Stomach (tissue), 9 donors: ENCODE data around the gene RD3L. TPM values are rescaled to one million over a fixed set of nuclear protein-coding genes. Genes with fewer than 3 reads are reported as not detected.

Source experiments
- DNase-seq, 2 donors: peaks; one replicate each; pipeline versions ENCODE4 v3.0.0 to v3.0.0-alpha.2; 2013 to 2019
- H3K27ac ChIP-seq, 5 donors: fragments of 200-600 bp in 4 of 5; sonication (generic) in 4 of 5; one replicate each; pipeline ENCODE4 v1.5.1; 2013 to 2019; ENCODE audit warnings: mild to moderate bottlenecking in 1 of 5, moderate library complexity in 1 of 5
- H3K27me3 ChIP-seq, 3 donors: fragments of 200-600 bp; sonication (generic); one replicate each; pipeline ENCODE4 v1.5.1; 2017 to 2019; ENCODE audit warnings: mixed run types in 1 of 3
- H3K36me3 ChIP-seq, 4 donors: fragments of 200-600 bp; sonication (generic); 1 replicate in 3 of 4; 2 replicates in 1 of 4; pipeline ENCODE4 v1.5.1; 2016 to 2019
- H3K4me1 ChIP-seq, 4 donors: fragments of 200-600 bp; sonication (generic); one replicate each; pipeline ENCODE4 v1.5.1; 2016 to 2019
- H3K4me3 ChIP-seq, 4 donors: fragments of 200-600 bp; sonication (generic) in 3 of 4; one replicate each; pipeline ENCODE4 v1.5.1; 2016 to 2019; ENCODE audit warnings: mild to moderate bottlenecking in 1 of 4
- H3K9me3 ChIP-seq, 4 donors: fragments of 200-600 bp; sonication (generic); one replicate each; pipeline ENCODE4 v1.5.1; 2016 to 2019
- EP300 ChIP-seq: sonication (generic); formaldehyde crosslinking; IDR thresholded peaks from one replicate; pipeline ENCODE4 v1.6.1; 2017; ENCODE audit warnings: antibody characterized with exemption
- POLR2A ChIP-seq, 4 donors: fragments of 450-650 bp; IDR thresholded peaks; one replicate each; pipeline ENCODE4 v1.6.1; 2016; ENCODE audit warnings: antibody characterized with exemption in 4 of 4, control low read depth in 2 of 4, mild to moderate bottlenecking in 1 of 4, moderate library complexity in 1 of 4
- POLR2AphosphoS5 ChIP-seq, 3 donors: sonication (generic); formaldehyde crosslinking; IDR thresholded peaks; one replicate each; pipeline ENCODE4 v1.6.1; 2016; ENCODE audit warnings: antibody characterized with exemption in 3 of 3
- WGBS, 5 donors: extraction: QIAGEN DNeasy Blood & Tissue Kit in 3 of 5; methylation state at CpG; one replicate each; pipeline versions ENCODE4 v1.1.5 to v1.1.7; 2013 to 2018; 5-methylcytosine and 5-hydroxymethylcytosine counted together
- intact Hi-C: fragments of 100-400 bp; cut with DNase I; formaldehyde crosslinking; loops from one replicate; pipeline ENCODE4 v1.15.1; 2023; ENCODE audit warnings: low total_unique reads
- polyA plus RNA-seq, 3 donors: library from polyadenylated mRNA; stranded (reverse); fragments of 200-250 nt; gene quantifications; one replicate each; pipeline ENCODE4 v1.2.3, GENCODE V29; 2013
- total RNA-seq, 5 donors: library from RNA; depleted of rRNA; stranded (reverse); fragments of >200 nt; gene quantifications; one replicate each; pipeline versions ENCODE4 v1.1.0 to v1.2.3, GENCODE V29; 2014 to 2016
- TF ChIP-seq, protein P1 (sequence below), 7 experiments: fragments of 450-650 bp in 4 of 7; fragments of 200-600 bp in 3 of 7; sonication (generic) in 3 of 7; IDR thresholded peaks; one replicate each; pipeline ENCODE4 v1.5.1; 2016 to 2019; ENCODE audit warnings: antibody characterized with exemption in 7 of 7, control low read depth in 2 of 7, mild to moderate bottlenecking in 1 of 7
- donor health status: healthy with polysubstance abuse.
- donor health status: Bipolar disorder and iron deficiency.
- donor health status: healthy.

RD3L gene
- total and polyA plus RNA-seq, 8 donors, result not detected

- no peaks in the 10 kb centered on the region for H3K4me1 ChIP-seq
- H3K27me3 ChIP-seq, result peaks cover 0 to 4% (median 0%) of the 10 kb centered on the region in 3 donors
- no peaks in the 10 kb centered on the region for H3K36me3 ChIP-seq
- H3K4me3 ChIP-seq, result no peak overlapping the region
- WGBS, 5 donors, result 78 to 94% (median 88%) methylated on average over 2 of the region's 2 CpGs
- TF ChIP-seq EP300 (no peak), POLR2A (IDR thresholded peaks at IDR 0.05) (no peak), POLR2AphosphoS5 (IDR thresholded peaks at IDR 0.05) (no peak)
- TF ChIP-seq, protein P1, sequence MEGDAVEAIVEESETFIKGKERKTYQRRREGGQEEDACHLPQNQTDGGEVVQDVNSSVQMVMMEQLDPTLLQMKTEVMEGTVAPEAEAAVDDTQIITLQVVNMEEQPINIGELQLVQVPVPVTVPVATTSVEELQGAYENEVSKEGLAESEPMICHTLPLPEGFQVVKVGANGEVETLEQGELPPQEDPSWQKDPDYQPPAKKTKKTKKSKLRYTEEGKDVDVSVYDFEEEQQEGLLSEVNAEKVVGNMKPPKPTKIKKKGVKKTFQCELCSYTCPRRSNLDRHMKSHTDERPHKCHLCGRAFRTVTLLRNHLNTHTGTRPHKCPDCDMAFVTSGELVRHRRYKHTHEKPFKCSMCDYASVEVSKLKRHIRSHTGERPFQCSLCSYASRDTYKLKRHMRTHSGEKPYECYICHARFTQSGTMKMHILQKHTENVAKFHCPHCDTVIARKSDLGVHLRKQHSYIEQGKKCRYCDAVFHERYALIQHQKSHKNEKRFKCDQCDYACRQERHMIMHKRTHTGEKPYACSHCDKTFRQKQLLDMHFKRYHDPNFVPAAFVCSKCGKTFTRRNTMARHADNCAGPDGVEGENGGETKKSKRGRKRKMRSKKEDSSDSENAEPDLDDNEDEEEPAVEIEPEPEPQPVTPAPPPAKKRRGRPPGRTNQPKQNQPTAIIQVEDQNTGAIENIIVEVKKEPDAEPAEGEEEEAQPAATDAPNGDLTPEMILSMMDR (IDR thresholded peaks at IDR 0.05), result no peak
- no peak overlapping the region for H3K27ac ChIP-seq
- intact Hi-C loops, result no loop called here
- no peaks in the 10 kb centered on the region for H3K9me3 ChIP-seq
- no peak for DNase-seq
These were observed 7.2 kb downstream of the RD3L start for GRCh38 chr14:103935102-103935501.

- TF ChIP-seq POLR2AphosphoS5 (IDR thresholded peaks at IDR 0.05) (no peak), EP300 (no peak)
- TF ChIP-seq, protein P1 (IDR thresholded peaks at IDR 0.05), result no peak
- peaks cover 0 to 15% (median 6%) of the 10 kb centered on the region in 3 donors for H3K27me3 ChIP-seq
- no peaks in the 10 kb centered on the region for H3K9me3 ChIP-seq
- H3K4me1 ChIP-seq, result no peaks in the 10 kb centered on the region
- no peak overlapping the region for H3K4me3 ChIP-seq
- no peak for DNase-seq
- intact Hi-C loops, result no loop called here
- 75 to 86% (median 83%) methylated on average over 11 of the region's 11 CpGs for WGBS, 5 donors
- H3K36me3 ChIP-seq, result no peaks in the 10 kb centered on the region
- H3K27ac ChIP-seq, result peak overlapping the region in 1 of 5 donors; percentile 43
These were observed 9.4 kb downstream of the RD3L start for GRCh38 chr14:103932791-103933490.

- Histone ChIP-seq H3K4me3 (no peak overlapping the region), H3K4me1 (no peaks in the 10 kb centered on the region), H3K27me3 (peaks cover 0 to 23% (median 8%) of the 10 kb centered on the region in 3 donors), H3K9me3 (no peaks in the 10 kb centered on the region), H3K36me3 (no peaks in the 10 kb centered on the region), H3K27ac (peak overlapping the region in 1 of 5 donors; percentile 17)
- 66 to 88% (median 83%) methylated on average over 3 of the region's 3 CpGs for WGBS, 5 donors
- TF ChIP-seq POLR2A (IDR thresholded peaks at IDR 0.05), result no peak
- TF ChIP-seq POLR2AphosphoS5 (IDR thresholded peaks at IDR 0.05), result no peak
- TF ChIP-seq, protein P1 (IDR thresholded peaks at IDR 0.05), result no peak
- no peak for TF ChIP-seq EP300
- DNase-seq, result no peak
- intact Hi-C loops, result no loop called here
These were observed 10.9 kb downstream of the RD3L start for GRCh38 chr14:103931422-103931821.

DNA sequence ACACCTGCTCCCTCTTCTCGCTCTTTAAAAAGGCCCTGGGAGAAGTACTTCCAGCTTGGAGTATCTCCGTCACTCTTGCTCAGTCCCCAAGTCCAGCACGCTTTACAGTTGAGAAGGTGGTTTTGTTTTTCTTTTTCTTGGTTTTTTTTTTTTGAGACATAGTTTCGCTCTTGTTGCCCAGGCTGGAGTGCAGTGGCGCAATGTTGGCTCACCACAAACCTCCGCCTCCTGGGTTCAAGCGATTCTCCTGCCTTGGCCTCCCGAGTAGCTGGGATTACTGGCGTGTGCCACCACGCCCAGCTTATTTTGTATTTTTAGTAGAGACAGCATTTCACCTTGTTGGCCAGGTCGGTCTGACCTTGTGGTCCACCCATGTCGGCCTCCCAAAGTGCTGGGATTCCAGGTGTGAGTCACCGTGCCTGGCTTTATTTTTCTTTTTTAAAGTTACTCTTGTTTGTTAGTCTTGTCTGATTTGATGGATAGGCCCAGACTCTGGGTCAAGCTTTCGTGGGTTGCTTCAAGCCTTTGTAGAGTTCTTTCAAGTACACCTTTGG is 12.2 kb downstream of the RD3L start:
- intact Hi-C loops, result no loop called here
- H3K27ac ChIP-seq, result no peak overlapping the region
- no peaks in the 10 kb centered on the region for H3K4me1 ChIP-seq
- 73 to 79% (median 75%) methylated on average over 14 of the region's 14 CpGs for WGBS, 5 donors
- TF ChIP-seq, protein P1 (IDR thresholded peaks at IDR 0.05), result no peak
- TF ChIP-seq POLR2AphosphoS5 (IDR thresholded peaks at IDR 0.05) (no peak), POLR2A (IDR thresholded peaks at IDR 0.05) (no peak), EP300 (no peak)
- H3K4me3 ChIP-seq, result no peak overlapping the region
- no peaks in the 10 kb centered on the region for H3K9me3 ChIP-seq
- no peak for DNase-seq
- no peaks in the 10 kb centered on the region for H3K36me3 ChIP-seq
- H3K27me3 ChIP-seq, result peaks cover 0 to 23% (median 8%) of the 10 kb centered on the region in 3 donors
